ENCODE measurements around the gene CNKSR3. TPM values are rescaled to one million over a fixed set of nuclear protein-coding genes. Genes with fewer than 3 reads are reported as not detected.

CNKSR3 gene
- total RNA-seq, 1 experiment from 2014 or later = 10.3 TPM

DNA sequence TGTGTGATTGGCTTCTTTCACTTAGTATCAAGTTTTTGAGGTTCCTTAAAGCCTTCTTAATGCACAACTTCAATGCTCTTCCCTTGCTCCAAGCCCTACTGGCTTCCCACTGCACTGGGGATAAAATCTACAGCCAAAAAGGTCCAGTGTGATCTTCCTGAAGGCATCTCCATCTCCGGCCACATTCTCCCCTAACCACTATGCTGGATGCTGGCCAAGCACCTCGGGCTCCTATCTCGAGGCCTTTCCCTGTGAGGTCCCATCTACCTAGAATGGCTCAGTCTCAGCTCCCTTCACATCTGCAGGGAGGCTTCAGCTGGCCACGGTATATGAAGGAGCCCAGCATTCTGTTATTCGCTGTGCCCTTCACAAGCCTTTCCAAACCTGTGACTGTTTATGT, 48.1 kb downstream of the CNKSR3 start:
- intact Hi-C loops (cut with micrococcal nuclease; ENCODE audit: unreplicated experiment) = no loop called here
- no peak for TF ChIP-seq EZH2 (IDR thresholded peaks at IDR 0.05; ENCODE audit: borderline replicate concordance, low read depth, low read length, poor library complexity, severe bottlenecking)
- TF ChIP-seq, protein P1, sequence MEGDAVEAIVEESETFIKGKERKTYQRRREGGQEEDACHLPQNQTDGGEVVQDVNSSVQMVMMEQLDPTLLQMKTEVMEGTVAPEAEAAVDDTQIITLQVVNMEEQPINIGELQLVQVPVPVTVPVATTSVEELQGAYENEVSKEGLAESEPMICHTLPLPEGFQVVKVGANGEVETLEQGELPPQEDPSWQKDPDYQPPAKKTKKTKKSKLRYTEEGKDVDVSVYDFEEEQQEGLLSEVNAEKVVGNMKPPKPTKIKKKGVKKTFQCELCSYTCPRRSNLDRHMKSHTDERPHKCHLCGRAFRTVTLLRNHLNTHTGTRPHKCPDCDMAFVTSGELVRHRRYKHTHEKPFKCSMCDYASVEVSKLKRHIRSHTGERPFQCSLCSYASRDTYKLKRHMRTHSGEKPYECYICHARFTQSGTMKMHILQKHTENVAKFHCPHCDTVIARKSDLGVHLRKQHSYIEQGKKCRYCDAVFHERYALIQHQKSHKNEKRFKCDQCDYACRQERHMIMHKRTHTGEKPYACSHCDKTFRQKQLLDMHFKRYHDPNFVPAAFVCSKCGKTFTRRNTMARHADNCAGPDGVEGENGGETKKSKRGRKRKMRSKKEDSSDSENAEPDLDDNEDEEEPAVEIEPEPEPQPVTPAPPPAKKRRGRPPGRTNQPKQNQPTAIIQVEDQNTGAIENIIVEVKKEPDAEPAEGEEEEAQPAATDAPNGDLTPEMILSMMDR (conservative IDR thresholded peaks at IDR 0.05; ENCODE audit: low read depth, low read length) = no peak
- Histone ChIP-seq H3K36me3 (ENCODE audit: insufficient read depth, low read length, poor library complexity, severe bottlenecking) (no peaks in the 10 kb centered on the region), H3K9me3 (ENCODE audit: low read depth, low read length, poor library complexity, severe bottlenecking) (no peaks in the 10 kb centered on the region), H3K4me3 (ENCODE audit: low read depth, low read length, poor library complexity, severe bottlenecking) (no peak overlapping the region), H3K4me1 (ENCODE audit: insufficient read depth, low read length, poor library complexity, severe bottlenecking) (peaks cover 17% of the 10 kb centered on the region), H3K27me3 (replicated peaks; ENCODE audit: insufficient read depth, low read depth, low read length, poor library complexity) (no peaks in the 10 kb centered on the region), H3K27ac (ENCODE audit: low read depth, low read length, poor library complexity, severe bottlenecking) (no peak overlapping the region)
- CTCF ChIA-PET = no interaction called here
- POLR2A ChIA-PET (ENCODE audit: low non-redundant PET) = no interaction called here
- no TSS peak for BruUV-seq (replicated peaks)
- DNase-seq (ENCODE audit: low spot score) = no peak

DNA sequence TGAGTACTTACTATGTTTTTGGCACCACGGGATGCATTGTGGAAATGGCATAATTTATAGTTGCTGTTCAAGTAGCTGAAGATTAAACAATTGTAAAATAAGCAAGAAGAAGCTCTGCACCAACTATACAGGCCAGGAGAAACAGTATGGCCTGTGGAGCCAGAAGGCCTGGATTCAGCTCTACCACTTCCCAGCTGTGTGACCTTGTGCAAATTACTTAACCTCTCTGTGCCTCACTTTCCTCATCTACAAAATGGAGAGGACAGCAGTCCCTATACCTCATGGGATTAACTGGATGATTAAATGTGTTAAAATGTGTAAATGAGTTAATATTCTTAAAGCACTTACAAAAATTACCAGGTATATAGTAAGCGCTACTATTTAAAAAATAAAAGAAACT, 49.1 kb downstream of the CNKSR3 start:
- no peak overlapping the region for H3K27ac ChIP-seq (ENCODE audit: low read depth, low read length, poor library complexity, severe bottlenecking)
- BruUV-seq (replicated peaks) = no TSS peak
- TF ChIP-seq EZH2 (IDR thresholded peaks at IDR 0.05; ENCODE audit: borderline replicate concordance, low read depth, low read length, poor library complexity, severe bottlenecking) = no peak
- TF ChIP-seq, protein P1 (conservative IDR thresholded peaks at IDR 0.05; ENCODE audit: low read depth, low read length) = no peak
- ChIA-PET POLR2A (ENCODE audit: low non-redundant PET) (no interaction called here), CTCF (no interaction called here)
- no peak for DNase-seq (ENCODE audit: low spot score)
- no peaks in the 10 kb centered on the region for H3K9me3 ChIP-seq (ENCODE audit: low read depth, low read length, poor library complexity, severe bottlenecking)
- H3K4me3 ChIP-seq (ENCODE audit: low read depth, low read length, poor library complexity, severe bottlenecking) = no peak overlapping the region
- intact Hi-C loops (cut with micrococcal nuclease; ENCODE audit: unreplicated experiment) = no loop called here
- H3K27me3 ChIP-seq (replicated peaks; ENCODE audit: insufficient read depth, low read depth, low read length, poor library complexity) = no peaks in the 10 kb centered on the region
- no peaks in the 10 kb centered on the region for H3K36me3 ChIP-seq (ENCODE audit: insufficient read depth, low read length, poor library complexity, severe bottlenecking)
- peaks cover 17% of the 10 kb centered on the region for H3K4me1 ChIP-seq (ENCODE audit: insufficient read depth, low read length, poor library complexity, severe bottlenecking)

GRCh38 chr6:154460306-154461071, 50.0 kb downstream of the CNKSR3 start:
- Histone ChIP-seq H3K4me1 (ENCODE audit: insufficient read depth, low read length, poor library complexity, severe bottlenecking) (peaks cover 17% of the 10 kb centered on the region), H3K27ac (ENCODE audit: low read depth, low read length, poor library complexity, severe bottlenecking) (no peak overlapping the region), H3K9me3 (ENCODE audit: low read depth, low read length, poor library complexity, severe bottlenecking) (no peaks in the 10 kb centered on the region), H3K36me3 (ENCODE audit: insufficient read depth, low read length, poor library complexity, severe bottlenecking) (no peaks in the 10 kb centered on the region), H3K27me3 (replicated peaks; ENCODE audit: insufficient read depth, low read depth, low read length, poor library complexity) (no peaks in the 10 kb centered on the region), H3K4me3 (ENCODE audit: low read depth, low read length, poor library complexity, severe bottlenecking) (no peak overlapping the region)
- TF ChIP-seq EZH2 (IDR thresholded peaks at IDR 0.05; ENCODE audit: borderline replicate concordance, low read depth, low read length, poor library complexity, severe bottlenecking) = no peak
- TF ChIP-seq, protein P1 (conservative IDR thresholded peaks at IDR 0.05; ENCODE audit: low read depth, low read length) = no peak
- DNase-seq (ENCODE audit: low spot score) = no peak
- BruUV-seq (replicated peaks) = no TSS peak
- CTCF ChIA-PET = no interaction called here
- intact Hi-C loops (cut with micrococcal nuclease; ENCODE audit: unreplicated experiment) = no loop called here
- POLR2A ChIA-PET (ENCODE audit: low non-redundant PET) = no interaction called here
